Endothelial cell of umbilical vein (primary cell): ENCODE results near the gene SLAMF8.

Source experiments
- JUN ChIP-seq: IDR thresholded peaks from 2 replicates; pipeline ENCODE4 v1.6.1; 2011; ENCODE audit warnings: borderline replicate concordance, low read depth; ENCODE audit not compliant: insufficient read length, insufficient read depth
- MYC ChIP-seq: IDR thresholded peaks from one replicate; pipeline ENCODE4 v1.6.1; 2011; ENCODE audit warnings: mild to moderate bottlenecking, low read depth, low read length
- POLR2A ChIP-seq: IDR thresholded peaks from 2 replicates; pipeline ENCODE4 v1.6.1; 2012; ENCODE audit warnings: low read depth, mild to moderate bottlenecking, control low read depth, low read length
- POLR2AphosphoS5 ChIP-seq: IDR thresholded peaks from 2 replicates; pipeline ENCODE4 v1.6.1; 2012; ENCODE audit warnings: low read depth, mild to moderate bottlenecking, control low read depth, low read length, moderate library complexity; ENCODE audit not compliant: insufficient read depth
- TF ChIP-seq, protein P1 (sequence below), 2 donors: IDR thresholded peaks; 1 replicate in 1 of 2; 2 replicates in 1 of 2; pipeline ENCODE4 v1.5.1; 2011; ENCODE audit warnings: low read length in 2 of 2, mild to moderate bottlenecking in 2 of 2, moderate library complexity in 2 of 2, control low read depth in 1 of 2, inconsistent platforms in 1 of 2, low read depth in 1 of 2; ENCODE audit not compliant: insufficient read depth in 1 of 2; ENCODE audit errors: extremely low read depth in 1 of 2

DNA sequence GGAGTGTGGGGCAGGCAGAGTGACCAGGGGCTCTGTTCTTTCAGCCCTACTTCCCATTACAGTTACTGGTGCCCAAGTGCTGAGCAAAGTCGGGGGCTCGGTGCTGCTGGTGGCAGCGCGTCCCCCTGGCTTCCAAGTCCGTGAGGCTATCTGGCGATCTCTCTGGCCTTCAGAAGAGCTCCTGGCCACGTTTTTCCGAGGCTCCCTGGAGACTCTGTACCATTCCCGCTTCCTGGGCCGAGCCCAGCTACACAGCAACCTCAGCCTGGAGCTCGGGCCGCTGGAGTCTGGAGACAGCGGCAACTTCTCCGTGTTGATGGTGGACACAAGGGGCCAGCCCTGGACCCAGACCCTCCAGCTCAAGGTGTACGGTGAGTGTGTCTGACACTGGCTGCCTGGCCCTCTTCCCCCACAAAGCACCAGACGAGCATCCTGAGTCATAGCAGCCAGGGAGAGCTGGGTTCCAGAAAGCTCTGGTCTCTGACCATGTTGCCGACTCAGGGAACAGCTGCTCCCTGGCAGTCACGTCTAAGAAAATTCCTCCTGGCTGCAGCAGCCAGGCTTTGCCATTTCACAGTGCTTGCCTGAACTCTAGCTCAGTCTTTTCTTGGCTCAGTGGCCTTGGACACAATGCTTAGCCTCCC lies 3.3 kb downstream of the SLAMF8 start:
- TF ChIP-seq, protein P1, sequence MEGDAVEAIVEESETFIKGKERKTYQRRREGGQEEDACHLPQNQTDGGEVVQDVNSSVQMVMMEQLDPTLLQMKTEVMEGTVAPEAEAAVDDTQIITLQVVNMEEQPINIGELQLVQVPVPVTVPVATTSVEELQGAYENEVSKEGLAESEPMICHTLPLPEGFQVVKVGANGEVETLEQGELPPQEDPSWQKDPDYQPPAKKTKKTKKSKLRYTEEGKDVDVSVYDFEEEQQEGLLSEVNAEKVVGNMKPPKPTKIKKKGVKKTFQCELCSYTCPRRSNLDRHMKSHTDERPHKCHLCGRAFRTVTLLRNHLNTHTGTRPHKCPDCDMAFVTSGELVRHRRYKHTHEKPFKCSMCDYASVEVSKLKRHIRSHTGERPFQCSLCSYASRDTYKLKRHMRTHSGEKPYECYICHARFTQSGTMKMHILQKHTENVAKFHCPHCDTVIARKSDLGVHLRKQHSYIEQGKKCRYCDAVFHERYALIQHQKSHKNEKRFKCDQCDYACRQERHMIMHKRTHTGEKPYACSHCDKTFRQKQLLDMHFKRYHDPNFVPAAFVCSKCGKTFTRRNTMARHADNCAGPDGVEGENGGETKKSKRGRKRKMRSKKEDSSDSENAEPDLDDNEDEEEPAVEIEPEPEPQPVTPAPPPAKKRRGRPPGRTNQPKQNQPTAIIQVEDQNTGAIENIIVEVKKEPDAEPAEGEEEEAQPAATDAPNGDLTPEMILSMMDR (IDR thresholded peaks at IDR 0.05; ENCODE audit: extremely low read depth in 1 of 2, insufficient read depth in 1 of 2, low read depth in 1 of 2, low read length in 2 of 2), result no peak
- no peak for TF ChIP-seq MYC
- no peak for TF ChIP-seq POLR2AphosphoS5
- TF ChIP-seq POLR2A, result no peak
- no peak for TF ChIP-seq JUN
